SK-N-SH (cell line): ENCODE measurements around the gene ADCY6. TPM values are rescaled to one million over a fixed set of nuclear protein-coding genes. Genes with fewer than 3 reads are reported as not detected.

Experiments
- CTCF ChIA-PET: fragments of 300-600, 350-600 bp; formaldehyde crosslinking; extraction: SDS; loops from one replicate; lab custom pipeline; 2021; lab: Yijun Ruan, JAX
- POLR2A ChIA-PET: fragments of 350-600 bp; sonication (Branson Sonifier 250); formaldehyde crosslinking; extraction: SDS; loops from one replicate; lab custom pipeline; 2020; ENCODE audit warnings: antibody characterized with exemption, inconsistent platforms; lab: Yijun Ruan, JAX
- DNase-seq: peaks from one replicate; pipeline ENCODE4 v3.0.0; 2012
- H2AFZ ChIP-seq: fragments of 200-600 bp; sonication (generic); 2 replicates; pipeline ENCODE4 v1.8.1; 2016; ENCODE audit warnings: antibody characterized with exemption, mild to moderate bottlenecking, low read depth
- H3F3A ChIP-seq: fragments of 200-600 bp; sonication (generic); replicated peaks from 2 replicates; pipeline ENCODE3; 2016; ENCODE audit warnings: antibody characterized with exemption, mild to moderate bottlenecking; ENCODE audit not compliant: insufficient read depth
- H3K27ac ChIP-seq, 2 experiments: fragments of 200-500 bp in 1 of 2; fragments of 200-600 bp in 1 of 2; sonication (Bioruptor generic) in 1 of 2; sonication (generic), shearing (Covaris generic) in 1 of 2; 2 replicates each; pipeline versions ENCODE4 v1.5.1 to v1.6.1; 2014 to 2016; ENCODE audit warnings: low read depth in 2 of 2, inconsistent platforms in 1 of 2, low read length in 1 of 2, mild to moderate bottlenecking in 1 of 2, mixed read lengths in 1 of 2
- H3K27me3 ChIP-seq: fragments of 200-600 bp; sonication (generic), shearing (Covaris generic); 2 replicates; pipeline ENCODE4 v1.6.1; 2016; ENCODE audit warnings: mixed run types; ENCODE audit not compliant: insufficient read depth
- H3K36me3 ChIP-seq, 2 experiments: fragments of 200-500 bp in 1 of 2; fragments of 200-600 bp in 1 of 2; sonication (Bioruptor generic) in 1 of 2; sonication (generic) in 1 of 2; replicated peaks in 1 of 2; 2 replicates each; pipeline versions ENCODE3 to v1.5.1; 2014 to 2016; ENCODE audit warnings: low read length in 1 of 2, mild to moderate bottlenecking in 1 of 2; ENCODE audit not compliant: insufficient read depth in 2 of 2, control insufficient read depth in 1 of 2
- H3K4me1 ChIP-seq, 2 experiments: fragments of 200-500 bp in 1 of 2; fragments of 200-600 bp in 1 of 2; sonication (Bioruptor generic) in 1 of 2; sonication (generic), shearing (Covaris generic) in 1 of 2; 2 replicates each; pipeline versions ENCODE4 v1.5.1 to v1.6.1; 2014 to 2016; ENCODE audit warnings: low read depth in 1 of 2, low read length in 1 of 2, mixed run types in 1 of 2; ENCODE audit not compliant: insufficient read depth in 2 of 2, control insufficient read depth in 1 of 2
- H3K4me2 ChIP-seq: fragments of 200-600 bp; sonication (generic), shearing (Covaris generic); 2 replicates; pipeline ENCODE4 v1.6.1; 2017; ENCODE audit warnings: mixed run types
- H3K4me3 ChIP-seq, 2 experiments: fragments of 200-500 bp in 1 of 2; fragments of 200-600 bp in 1 of 2; sonication (Bioruptor generic) in 1 of 2; sonication (generic), shearing (Covaris generic) in 1 of 2; 2 replicates each; pipeline versions ENCODE4 v1.5.1 to v1.8.1; 2014 to 2016; ENCODE audit warnings: low read depth in 2 of 2, inconsistent platforms in 1 of 2, low read length in 1 of 2, mild to moderate bottlenecking in 1 of 2, mixed read lengths in 1 of 2, moderate library complexity in 1 of 2
- H3K79me2 ChIP-seq: fragments of 200-600 bp; sonication (generic); 2 replicates; pipeline ENCODE4 v1.8.1; 2017; ENCODE audit warnings: mild to moderate bottlenecking; ENCODE audit not compliant: insufficient read depth
- H3K9ac ChIP-seq: fragments of 200-600 bp; sonication (generic); 2 replicates; pipeline ENCODE4 v1.6.1; 2017; ENCODE audit warnings: mixed run types
- H3K9me2 ChIP-seq: fragments of 200-600 bp; sonication (generic); 2 replicates; pipeline ENCODE4 v1.6.1; 2017; ENCODE audit warnings: mixed run types
- H3K9me3 ChIP-seq: fragments of 200-600 bp; sonication (generic); 2 replicates; pipeline ENCODE4 v1.6.1; 2017; ENCODE audit warnings: mixed run types, mild to moderate bottlenecking, moderate library complexity
- H4K20me1 ChIP-seq: fragments of 200-600 bp; sonication (generic); 2 replicates; pipeline ENCODE4 v1.6.1; 2017; ENCODE audit warnings: mild to moderate bottlenecking, mixed run types; ENCODE audit not compliant: insufficient read depth
- ELF1 ChIP-seq: IDR thresholded peaks from 2 replicates; pipeline ENCODE4 v1.4.0; 2012
- EP300 ChIP-seq, 2 experiments: IDR thresholded peaks; 2 replicates each; pipeline versions ENCODE4 v1.4.0 to v1.6.1; 2012; ENCODE audit warnings: borderline replicate concordance in 1 of 2, low read depth in 1 of 2, low read length in 1 of 2
- FOSL2 ChIP-seq: IDR thresholded peaks from 2 replicates; pipeline ENCODE4 v1.4.0; 2012; ENCODE audit warnings: low read depth, mild to moderate bottlenecking, moderate library complexity, borderline replicate concordance
- FOXJ3 ChIP-seq: sonication (generic); formaldehyde crosslinking; IDR thresholded peaks from 2 replicates; pipeline ENCODE4 v1.5.1; 2020; ENCODE audit warnings: mild to moderate bottlenecking, missing genetic modification reagents
- GABPA ChIP-seq: IDR thresholded peaks from 2 replicates; pipeline ENCODE4 v1.4.0; 2012; ENCODE audit warnings: low read depth, mild to moderate bottlenecking
- IRF3 ChIP-seq: fragments of 150-350 bp; IDR thresholded peaks from 2 replicates; pipeline ENCODE4 v1.6.1; 2016; ENCODE audit warnings: mild to moderate bottlenecking, low read depth, low read length
- MEF2A ChIP-seq: IDR thresholded peaks from 2 replicates; pipeline ENCODE4 v1.4.0; 2012; ENCODE audit warnings: low read depth, borderline replicate concordance
- MXI1 ChIP-seq: IDR thresholded peaks from 2 replicates; pipeline ENCODE4 v1.6.1; 2012; ENCODE audit warnings: mild to moderate bottlenecking, low read depth, low read length, improper control_type of control experiment
- NRF1 ChIP-seq: IDR thresholded peaks from 2 replicates; pipeline ENCODE4 v1.6.1; 2012; ENCODE audit warnings: low read depth, mild to moderate bottlenecking, low read length
- PBX3 ChIP-seq: IDR thresholded peaks from 2 replicates; pipeline ENCODE4; 2012
- POLR2AphosphoS5 ChIP-seq: IDR thresholded peaks from 2 replicates; pipeline ENCODE4 v1.6.1; 2012; ENCODE audit warnings: low read depth, low read length
- RAD21 ChIP-seq: IDR thresholded peaks from 2 replicates; pipeline ENCODE4 v1.6.1; 2012; ENCODE audit warnings: mild to moderate bottlenecking, low read length
- RXRA ChIP-seq: IDR thresholded peaks from 2 replicates; pipeline ENCODE4 v1.4.0; 2012; ENCODE audit warnings: low read depth, mild to moderate bottlenecking, borderline replicate concordance
- TAF1 ChIP-seq: IDR thresholded peaks from 2 replicates; pipeline ENCODE4 v1.6.1; 2012; ENCODE audit warnings: low read depth, mild to moderate bottlenecking, low read length, moderate library complexity, borderline replicate concordance
- USF1 ChIP-seq: IDR thresholded peaks from 2 replicates; pipeline ENCODE4 v1.4.0; 2012; ENCODE audit warnings: low read depth, borderline replicate concordance
- USF2 ChIP-seq: fragments of 150-350 bp; IDR thresholded peaks from 2 replicates; pipeline ENCODE4 v1.6.1; 2017; ENCODE audit warnings: antibody characterized with exemption, low read length, low read depth, borderline replicate concordance
- WGBS: methylation state at CpG from one replicate; pipeline ENCODE4 v1.1.6; 2017; ENCODE audit warnings: low lambda C conversion rate; 5-methylcytosine and 5-hydroxymethylcytosine counted together
- polyA plus RNA-seq, 3 experiments: library from polyadenylated mRNA; depleted of rRNA; stranded (reverse); fragments of >200 nt; gene quantifications; 2 replicates each; pipeline ENCODE4 v1.2.3, GENCODE V29; 2012

The ADCY6 gene
- polyA plus RNA-seq, 1 of the 3 experiments (the other 2 are of a cell fraction), result 36.0 TPM

GRCh38 chr12:48824112-48824511, 35.2 kb upstream of the ADCY6 start:
- Histone ChIP-seq H3K79me2 (peaks cover 10% of the 10 kb centered on the region; the same call in 1 of the 2 replicates), H3K27me3 (no peaks in the 10 kb centered on the region), H2AFZ (no peak overlapping the region), H3K4me1 (peaks cover 5 to 14% of the 10 kb centered on the region in 2 experiments; a peak in 3 of 4 replicates), H3F3A (no peaks in the 10 kb centered on the region), H3K9ac (no peak overlapping the region), H4K20me1 (peaks cover 11% of the 10 kb centered on the region; the same call in 1 of the 2 replicates), H3K27ac (no peak overlapping the region), H3K36me3 (peaks cover 3 to 64% of the 10 kb centered on the region in 2 experiments), H3K9me2 (no peaks in the 10 kb centered on the region), H3K9me3 (no peaks in the 10 kb centered on the region), H3K4me3 (no peak overlapping the region), H3K4me2 (no peak overlapping the region)
- DNase-seq, result no peak
- POLR2A ChIA-PET, result no interaction called here
- no peak for TF ChIP-seq ELF1
- no peak for TF ChIP-seq NRF1
- TF ChIP-seq FOXJ3 (CRISPR knock-in tag), result no peak
- TF ChIP-seq TAF1, result no peak
- TF ChIP-seq GABPA, result no peak
- no peak for TF ChIP-seq RXRA
- no peak for TF ChIP-seq FOSL2
- TF ChIP-seq RAD21, result no peak
- TF ChIP-seq EP300 (IDR thresholded peaks at IDR 0.05; ENCODE audit: borderline replicate concordance in 1 of 2, low read depth in 1 of 2, low read length in 1 of 2), result no peak
- no peak for TF ChIP-seq POLR2AphosphoS5
- TF ChIP-seq USF2, result no peak
- no peak for TF ChIP-seq PBX3
- CTCF ChIA-PET, result interaction anchor here (1.5 to 2.2 kb wide), 4 partner anchors 9 to 173 kb away, joined by 3 to 9 read pairs (median 6); no protein-coding TSS in a partner anchor
- 96% methylated on average over 12 of the region's 12 CpGs for WGBS

GRCh38 chr12:48823281-48823680, 34.4 kb upstream of the ADCY6 start:
- no peaks in the 10 kb centered on the region for H3K9me2 ChIP-seq
- H3K27me3 ChIP-seq, result no peaks in the 10 kb centered on the region
- H4K20me1 ChIP-seq, result peaks cover 6% of the 10 kb centered on the region; the same call in 1 of the 2 replicates
- H3F3A ChIP-seq, result no peaks in the 10 kb centered on the region
- H3K4me2 ChIP-seq, result no peak overlapping the region
- H2AFZ ChIP-seq, result no peak overlapping the region
- peaks cover 10% of the 10 kb centered on the region; the same call in 1 of the 2 replicates for H3K79me2 ChIP-seq
- peaks cover 3 to 57% of the 10 kb centered on the region in 2 experiments for H3K36me3 ChIP-seq
- H3K4me1 ChIP-seq, result peaks cover 6 to 17% of the 10 kb centered on the region in 2 experiments; a peak in 3 of 4 replicates
- no peak overlapping the region for H3K9ac ChIP-seq
- ChIA-PET POLR2A (no interaction called here), CTCF (interaction anchor here (1.5 to 2.2 kb wide), 4 partner anchors 8 to 174 kb away, joined by 3 to 9 read pairs (median 6); no protein-coding TSS in a partner anchor)
- H3K9me3 ChIP-seq, result no peaks in the 10 kb centered on the region
- no peak overlapping the region for H3K27ac ChIP-seq
- TF ChIP-seq RXRA (no peak), ELF1 (no peak), USF1 (no peak), GABPA (no peak), TAF1 (no peak), IRF3 (no peak), MXI1 (no peak), MEF2A (no peak)
- 92% methylated on average over 10 of the region's 11 CpGs for WGBS
- no peak overlapping the region for H3K4me3 ChIP-seq
- DNase-seq, result no peak
